HepG2 (cell line): Measurements from ENCODE around the gene GCLC.
"Not testable (repeated sequence)": the region's sequence is repeated elsewhere in the genome, so short reads cannot be mapped to it uniquely, and the experiment has no call there.

Source experiments
- ASH2L ChIP-seq: fragments of 300-600, 200-600 bp; sonication (generic); IDR thresholded peaks from 2 replicates; pipeline ENCODE4 v1.7.0; 2017; ENCODE audit warnings: low read depth, mild to moderate bottlenecking, moderate library complexity, mixed read lengths, low read length; ENCODE audit not compliant: insufficient read length
- CHD4 ChIP-seq: fragments of 200-600 bp; sonication (generic); IDR thresholded peaks from 2 replicates; pipeline ENCODE4 v1.7.0; 2017; ENCODE audit warnings: mild to moderate bottlenecking, low read length, borderline replicate concordance
- EP300 ChIP-seq, 3 experiments: sonication (generic) in 1 of 3; formaldehyde crosslinking in 1 of 3; IDR thresholded peaks; 2 replicates each; pipeline versions ENCODE4 v1.5.1 to v1.6.1; 2011 to 2020; ENCODE audit warnings: low read depth in 2 of 3, low read length in 2 of 3, borderline replicate concordance in 1 of 3, improper control_type of control experiment in 1 of 3, mild to moderate bottlenecking in 1 of 3, missing genetic modification reagents in 1 of 3, moderate library complexity in 1 of 3
- FOXK2 ChIP-seq: fragments of 450-650 bp; IDR thresholded peaks from 2 replicates; pipeline ENCODE4 v1.6.1; 2016
- HNRNPLL ChIP-seq: fragments of 200-400 bp; formaldehyde crosslinking; IDR thresholded peaks from 2 replicates; pipeline ENCODE4 v1.6.1; 2017; ENCODE audit warnings: mild to moderate bottlenecking, low read depth, low read length; ENCODE audit not compliant: poor library complexity, severe bottlenecking
- HOXD1 ChIP-seq: sonication (generic); formaldehyde crosslinking; IDR thresholded peaks from 2 replicates; pipeline ENCODE4 v1.5.0; 2020; ENCODE audit warnings: missing genetic modification reagents
- NR2F1 ChIP-seq, 2 experiments: fragments of 450-650 bp in 1 of 2; formaldehyde crosslinking in 1 of 2; IDR thresholded peaks; 2 replicates each; pipeline versions ENCODE4 v1.5.0 to v1.6.1; 2016 to 2020; ENCODE audit warnings: mild to moderate bottlenecking in 1 of 2, missing compliant biosample characterization in 1 of 2, missing genetic modification reagents in 1 of 2, moderate library complexity in 1 of 2
- RFX5 ChIP-seq: IDR thresholded peaks from 2 replicates; pipeline ENCODE4 v1.6.1; 2011; ENCODE audit warnings: low read depth, low read length, improper control_type of control experiment
- ZNF772 ChIP-seq: sonication (generic); formaldehyde crosslinking; IDR thresholded peaks from 2 replicates; pipeline ENCODE4 v1.5.0; 2020; ENCODE audit warnings: mild to moderate bottlenecking, missing genetic modification reagents
- TF ChIP-seq, protein P1 (sequence below): sonication (generic); formaldehyde crosslinking; IDR thresholded peaks from 2 replicates; pipeline ENCODE4 v1.5.0; 2020; ENCODE audit warnings: mild to moderate bottlenecking, missing genetic modification reagents, moderate library complexity

GRCh38 chr6:53553600-53553999, 8.7 kb upstream of the GCLC start:
- TF ChIP-seq CHD4; HOXD1 (CRISPR knock-in tag); HNRNPLL; ASH2L; RFX5; EP300 (IDR thresholded peaks at IDR 0.05; ENCODE audit: low read depth in 2 of 2, low read length in 2 of 2); EP300 (CRISPR knock-in tag; IDR thresholded peaks at IDR 0.05; ENCODE audit: borderline replicate concordance); NR2F1 (CRISPR knock-in tag; IDR thresholded peaks at IDR 0.05); ZNF772; FOXK2: not testable (repeated sequence)
- TF ChIP-seq, protein P1, sequence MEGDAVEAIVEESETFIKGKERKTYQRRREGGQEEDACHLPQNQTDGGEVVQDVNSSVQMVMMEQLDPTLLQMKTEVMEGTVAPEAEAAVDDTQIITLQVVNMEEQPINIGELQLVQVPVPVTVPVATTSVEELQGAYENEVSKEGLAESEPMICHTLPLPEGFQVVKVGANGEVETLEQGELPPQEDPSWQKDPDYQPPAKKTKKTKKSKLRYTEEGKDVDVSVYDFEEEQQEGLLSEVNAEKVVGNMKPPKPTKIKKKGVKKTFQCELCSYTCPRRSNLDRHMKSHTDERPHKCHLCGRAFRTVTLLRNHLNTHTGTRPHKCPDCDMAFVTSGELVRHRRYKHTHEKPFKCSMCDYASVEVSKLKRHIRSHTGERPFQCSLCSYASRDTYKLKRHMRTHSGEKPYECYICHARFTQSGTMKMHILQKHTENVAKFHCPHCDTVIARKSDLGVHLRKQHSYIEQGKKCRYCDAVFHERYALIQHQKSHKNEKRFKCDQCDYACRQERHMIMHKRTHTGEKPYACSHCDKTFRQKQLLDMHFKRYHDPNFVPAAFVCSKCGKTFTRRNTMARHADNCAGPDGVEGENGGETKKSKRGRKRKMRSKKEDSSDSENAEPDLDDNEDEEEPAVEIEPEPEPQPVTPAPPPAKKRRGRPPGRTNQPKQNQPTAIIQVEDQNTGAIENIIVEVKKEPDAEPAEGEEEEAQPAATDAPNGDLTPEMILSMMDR (CRISPR knock-in tag), result not testable (repeated sequence)
